Neural progenitor cell (in vitro differentiated cells): ENCODE measurements around the gene SPRY1.

Experiments
- CTCF ChIP-seq: fragments of 200-600 bp; sonication (generic); IDR thresholded peaks from 2 replicates; pipeline ENCODE4 v1.5.1; 2017; ENCODE audit warnings: antibody characterized with exemption, mild to moderate bottlenecking
- EZH2phosphoT487 ChIP-seq: fragments of 200-600 bp; sonication (generic); IDR thresholded peaks from 2 replicates; pipeline ENCODE4 v1.6.1; 2017; ENCODE audit warnings: antibody characterized with exemption

DNA sequence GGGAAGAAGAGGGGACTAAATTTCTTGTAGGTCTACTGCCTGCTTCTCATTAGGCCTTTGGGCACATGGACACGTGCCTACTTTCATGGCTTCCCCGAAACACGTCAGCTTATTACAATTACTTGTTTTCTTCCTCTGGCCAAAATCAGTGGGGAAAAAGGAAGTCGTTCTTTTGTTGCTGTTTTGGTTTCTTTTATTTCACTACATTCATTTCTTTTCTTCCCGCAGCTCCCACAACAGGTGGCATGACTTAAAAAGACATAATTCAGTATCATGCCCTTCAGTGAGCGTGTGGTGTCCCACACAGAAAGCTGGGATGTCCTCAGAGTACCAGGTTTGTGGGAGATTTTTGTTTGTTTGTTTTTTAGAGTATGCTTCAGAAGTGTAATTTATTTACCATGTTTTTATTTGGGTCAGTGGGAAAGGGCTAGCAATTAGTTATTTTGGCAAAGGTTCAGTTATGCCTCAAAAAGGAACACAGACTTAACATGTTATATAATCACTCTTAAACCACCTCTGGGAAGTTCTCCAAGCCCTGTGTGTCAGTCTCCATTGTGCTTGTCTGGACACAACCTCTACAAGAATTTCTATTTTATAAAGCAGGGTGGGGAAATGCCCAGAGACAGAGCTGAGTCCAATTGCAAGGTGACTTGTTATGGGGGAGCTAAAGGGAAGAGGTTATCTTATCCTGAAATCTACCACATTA is 44.2 kb upstream of the SPRY1 start:
- TF ChIP-seq CTCF (no peak), EZH2phosphoT487 (no peak)
